PC-3 (cell line): ENCODE measurements around the gene ULK3. TPM values are rescaled to one million over a fixed set of nuclear protein-coding genes. Genes with fewer than 3 reads are reported as not detected.
A peak's percentile ranks its signal among the peaks of the same experiment; 100 is the strongest.

Experiments
- ATAC-seq: fragments of 200-7000 bp; cut with Tn5 transposase; 2 replicates; pipeline ENCODE4 v1.9.1; 2020; ENCODE audit warnings: mild to moderate bottlenecking, moderate library complexity
- BruUV-seq: library from RNA; stranded (reverse); fragments of 400-500 nt; replicated peaks from 2 replicates; lab custom pipeline; 2021; lab: Mats Ljungman, UMichigan
- CTCF ChIA-PET: fragments of 300-600 bp; sonication (Branson Sonifier 250); formaldehyde crosslinking; loops from one replicate; lab custom pipeline; 2022; ENCODE audit warnings: antibody characterized with exemption; lab: Charles Lee
- POLR2A ChIA-PET: fragments of 300-600 bp; sonication (Branson Sonifier 250); formaldehyde crosslinking; loops from one replicate; lab custom pipeline; 2022; ENCODE audit warnings: antibody characterized with exemption; ENCODE audit not compliant: unreplicated experiment; lab: Charles Lee
- DNase-seq: peaks from one replicate; pipeline ENCODE4 v3.0.0-alpha.2; 2015
- H2AFZ ChIP-seq: fragments of 300-600 bp; sonication (generic); 2 replicates; pipeline ENCODE4 v1.6.0; 2016; ENCODE audit warnings: antibody characterized with exemption, low read length
- H3F3A ChIP-seq: fragments of 300-600 bp; sonication (generic); one replicate; pipeline ENCODE4 v1.6.0; 2017; ENCODE audit warnings: antibody characterized with exemption, low read length, control low read depth, mild to moderate bottlenecking; ENCODE audit not compliant: unreplicated experiment
- H3K27ac ChIP-seq: fragments of 300-600 bp; sonication (generic); 2 replicates; pipeline ENCODE4 v1.5.1; 2016; ENCODE audit warnings: mild to moderate bottlenecking, low read length
- H3K27me3 ChIP-seq: fragments of 300-600 bp; sonication (generic); 2 replicates; pipeline ENCODE4 v1.6.1; 2016; ENCODE audit warnings: low read length, mixed read lengths
- H3K36me3 ChIP-seq: fragments of 300-600 bp; sonication (generic); 2 replicates; pipeline ENCODE4 v1.6.1; 2016; ENCODE audit warnings: low read depth, mixed run types, low read length, mixed read lengths
- H3K4me1 ChIP-seq: fragments of 300-600 bp; sonication (generic); 2 replicates; pipeline ENCODE4 v1.5.1; 2016; ENCODE audit warnings: low read length; ENCODE audit not compliant: insufficient read depth
- H3K4me2 ChIP-seq: fragments of 300-600 bp; sonication (generic); 2 replicates; pipeline ENCODE4 v1.6.0; 2016; ENCODE audit warnings: low read length
- H3K4me3 ChIP-seq: fragments of 300-600 bp; sonication (generic); 2 replicates; pipeline ENCODE4 v1.5.1; 2016; ENCODE audit warnings: mild to moderate bottlenecking, low read length, mixed read lengths
- H3K79me2 ChIP-seq: fragments of 300-600 bp; sonication (generic); 2 replicates; pipeline ENCODE4 v1.6.1; 2017; ENCODE audit warnings: low read length, mixed read lengths
- H3K9ac ChIP-seq: fragments of 300-600 bp; sonication (generic); 2 replicates; pipeline ENCODE4 v1.6.0; 2016; ENCODE audit warnings: mild to moderate bottlenecking, low read length
- H3K9me2 ChIP-seq: fragments of 300-600 bp; sonication (generic); replicated peaks from 2 replicates; pipeline ENCODE4 v1.6.1; 2016; ENCODE audit warnings: mixed run types, low read length, mixed read lengths
- H3K9me3 ChIP-seq: fragments of 300-600 bp; sonication (generic); 2 replicates; pipeline ENCODE4 v1.6.1; 2016; ENCODE audit warnings: low read length, mixed read lengths
- H4K20me1 ChIP-seq: fragments of 300-600 bp; sonication (generic); 2 replicates; pipeline ENCODE4 v1.6.1; 2016; ENCODE audit warnings: low read length, mixed read lengths
- CTCF ChIP-seq: fragments of 300-600 bp; sonication (generic); conservative IDR thresholded peaks from 2 replicates; pipeline ENCODE4 v1.5.1; 2017; ENCODE audit warnings: antibody characterized with exemption, low read depth, mild to moderate bottlenecking, low read length
- EZH2 ChIP-seq: fragments of 300-600 bp; sonication (generic); IDR thresholded peaks from one replicate; pipeline ENCODE4 v1.6.1; 2017; ENCODE audit warnings: antibody characterized with exemption, mild to moderate bottlenecking, low read length; ENCODE audit not compliant: unreplicated experiment
- EZH2phosphoT487 ChIP-seq: fragments of 300-600 bp; sonication (generic); IDR thresholded peaks from 2 replicates; pipeline ENCODE4 v1.6.1; 2018; ENCODE audit warnings: mild to moderate bottlenecking, antibody characterized with exemption, low read length, borderline replicate concordance
- intact Hi-C: fragments of 100-400 bp; cut with micrococcal nuclease; formaldehyde crosslinking; loops from 2 replicates; pipeline ENCODE4 v1.9.0; 2023
- total RNA-seq: library from RNA; depleted of rRNA; stranded (reverse); fragments of >200 nt; gene quantifications from 2 replicates; pipeline ENCODE4 v1.2.3, GENCODE V29; 2014

The ULK3 gene
- total RNA-seq, 1 experiment from 2014 or later, result 20.3 TPM

GRCh38 chr15:74845208-74845568 lies 2.2 kb upstream of the ULK3 start:
- no peak overlapping the region for H2AFZ ChIP-seq
- no peaks in the 10 kb centered on the region for H3K9me2 ChIP-seq
- TF ChIP-seq CTCF (no peak), EZH2phosphoT487 (no peak)
- BruUV-seq, result no TSS peak
- H3K4me3 ChIP-seq, result no peak overlapping the region
- no peaks in the 10 kb centered on the region for H4K20me1 ChIP-seq
- ChIA-PET POLR2A (interaction anchor here (0.6 kb wide), 1 partner anchor 39 kb away, joined by 3 read pairs; no protein-coding TSS in a partner anchor), CTCF (no interaction called here)
- no peaks in the 10 kb centered on the region for H3K36me3 ChIP-seq
- ATAC-seq, result no peak
- no peak overlapping the region for H3K9ac ChIP-seq
- intact Hi-C loops, result loop anchor here (10.0 kb wide), 1 partner anchor 60 kb away; the partner anchor contains the start of gene FAM219B
- H3K27ac ChIP-seq, result no peak overlapping the region
- no peaks in the 10 kb centered on the region for H3K27me3 ChIP-seq
- no peak for DNase-seq
- no peaks in the 10 kb centered on the region for H3F3A ChIP-seq
- H3K9me3 ChIP-seq, result no peaks in the 10 kb centered on the region
- peaks cover 14% of the 10 kb centered on the region for H3K4me1 ChIP-seq
- H3K79me2 ChIP-seq, result 0 out of 2 replicates have a peak, but pooled peaks cover 5% of the 10 kb centered on the region
- no peak overlapping the region for H3K4me2 ChIP-seq

GRCh38 chr15:74844319-74845207 lies 1.6 kb upstream of the ULK3 start:
- Histone ChIP-seq H3K9me3 (no peaks in the 10 kb centered on the region), H3K79me2 (0 out of 2 replicates have a peak, but pooled peaks cover 5% of the 10 kb centered on the region), H3K9me2 (no peaks in the 10 kb centered on the region), H3K4me2 (no peak overlapping the region), H4K20me1 (no peaks in the 10 kb centered on the region), H3K4me1 (peaks cover 14% of the 10 kb centered on the region), H3K27ac (no peak overlapping the region), H3K27me3 (no peaks in the 10 kb centered on the region), H2AFZ (no peak overlapping the region), H3K9ac (no peak overlapping the region), H3K4me3 (no peak overlapping the region), H3K36me3 (no peaks in the 10 kb centered on the region), H3F3A (no peaks in the 10 kb centered on the region)
- BruUV-seq, result no TSS peak
- POLR2A ChIA-PET, result interaction anchor here (0.6 kb wide), 1 partner anchor 39 kb away, joined by 3 read pairs; no protein-coding TSS in a partner anchor
- no peak for TF ChIP-seq CTCF
- no peak for TF ChIP-seq EZH2
- ATAC-seq, result no peak
- CTCF ChIA-PET, result no interaction called here
- no peak for DNase-seq
- intact Hi-C loops, result loop anchor here (10.0 kb wide), 1 partner anchor 60 kb away; the partner anchor contains the start of gene FAM219B

- no peak overlapping the region for H3K27ac ChIP-seq
- 0 out of 2 replicates have a peak, but pooled peaks cover 5% of the 10 kb centered on the region for H3K79me2 ChIP-seq
- no peaks in the 10 kb centered on the region for H3K36me3 ChIP-seq
- H2AFZ ChIP-seq, result no peak overlapping the region
- no peaks in the 10 kb centered on the region for H3F3A ChIP-seq
- no peaks in the 10 kb centered on the region for H3K9me3 ChIP-seq
- TSS peak; percentile 23 for BruUV-seq
- peaks cover 14% of the 10 kb centered on the region for H3K4me1 ChIP-seq
- ATAC-seq (no peak), DNase-seq (no peak)
- H3K4me2 ChIP-seq, result no peak overlapping the region
- POLR2A ChIA-PET, result no interaction called here
- H3K9me2 ChIP-seq, result no peaks in the 10 kb centered on the region
- no peaks in the 10 kb centered on the region for H4K20me1 ChIP-seq
- no peaks in the 10 kb centered on the region for H3K27me3 ChIP-seq
- H3K9ac ChIP-seq, result no peak overlapping the region
- CTCF ChIA-PET, result no interaction called here
- TF ChIP-seq CTCF (no peak), EZH2phosphoT487 (no peak), EZH2 (no peak)
- no peak overlapping the region for H3K4me3 ChIP-seq
- intact Hi-C loops, result loop anchor here (10.0 kb wide), 1 partner anchor 61 kb away; the partner anchor contains the start of gene FAM219B
Measured at GRCh38 chr15:74843891-74844299, 939 bp upstream of the ULK3 start.
